ENCODE results near the gene PLCB1.

The PLCB1 gene

DNA sequence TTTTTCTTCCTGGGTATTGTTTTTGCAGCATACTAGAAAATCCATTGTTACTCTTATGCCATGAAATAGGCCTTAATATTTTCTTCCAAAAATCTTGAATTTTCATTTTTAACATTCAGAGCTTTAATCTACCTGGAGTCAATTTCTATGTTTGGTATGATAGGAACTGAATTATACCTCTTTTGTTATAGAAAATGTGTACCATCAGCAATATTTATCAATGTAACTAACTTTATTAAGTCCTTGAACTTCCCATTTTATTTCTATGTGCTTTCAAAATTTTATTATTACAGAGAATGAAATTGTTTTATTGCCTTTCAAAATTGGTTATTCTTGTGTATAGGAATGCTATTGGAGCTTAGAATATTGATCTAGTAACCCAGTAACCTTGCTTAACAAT, 68.2 kb downstream of the PLCB1 start:
- TF ChIP-seq, protein P1, sequence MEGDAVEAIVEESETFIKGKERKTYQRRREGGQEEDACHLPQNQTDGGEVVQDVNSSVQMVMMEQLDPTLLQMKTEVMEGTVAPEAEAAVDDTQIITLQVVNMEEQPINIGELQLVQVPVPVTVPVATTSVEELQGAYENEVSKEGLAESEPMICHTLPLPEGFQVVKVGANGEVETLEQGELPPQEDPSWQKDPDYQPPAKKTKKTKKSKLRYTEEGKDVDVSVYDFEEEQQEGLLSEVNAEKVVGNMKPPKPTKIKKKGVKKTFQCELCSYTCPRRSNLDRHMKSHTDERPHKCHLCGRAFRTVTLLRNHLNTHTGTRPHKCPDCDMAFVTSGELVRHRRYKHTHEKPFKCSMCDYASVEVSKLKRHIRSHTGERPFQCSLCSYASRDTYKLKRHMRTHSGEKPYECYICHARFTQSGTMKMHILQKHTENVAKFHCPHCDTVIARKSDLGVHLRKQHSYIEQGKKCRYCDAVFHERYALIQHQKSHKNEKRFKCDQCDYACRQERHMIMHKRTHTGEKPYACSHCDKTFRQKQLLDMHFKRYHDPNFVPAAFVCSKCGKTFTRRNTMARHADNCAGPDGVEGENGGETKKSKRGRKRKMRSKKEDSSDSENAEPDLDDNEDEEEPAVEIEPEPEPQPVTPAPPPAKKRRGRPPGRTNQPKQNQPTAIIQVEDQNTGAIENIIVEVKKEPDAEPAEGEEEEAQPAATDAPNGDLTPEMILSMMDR (IDR thresholded peaks at IDR 0.05; ENCODE audit: low read depth, low read length, missing control alignments), result no peak
- in situ Hi-C loops (cut with HindIII; ENCODE audit: low sequenced_read_pairs), result no loop called here
- DNase-seq (ENCODE audit: low read depth), result no peak
- H3K4me3 ChIP-seq (ENCODE audit: low read depth, low read length), result no peak overlapping the region

DNA sequence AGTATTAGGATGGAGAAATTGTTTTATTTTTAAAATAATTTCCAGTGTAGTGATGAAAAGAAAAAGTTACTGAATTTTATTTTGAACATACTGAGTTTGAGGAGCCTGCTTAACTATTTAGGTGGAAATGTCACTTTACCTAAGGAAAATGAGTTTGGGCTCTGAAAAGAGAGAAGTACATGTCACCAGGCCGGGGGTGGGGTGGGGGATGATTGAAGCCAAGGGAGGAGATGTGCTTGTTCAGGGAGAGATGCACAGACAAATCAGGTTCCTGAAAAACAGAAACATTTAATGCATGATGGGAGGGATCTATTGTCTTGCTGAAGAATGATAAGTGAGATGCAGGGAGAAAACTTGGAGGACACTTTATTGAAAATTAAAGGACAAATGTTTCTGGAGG, 71.3 kb downstream of the PLCB1 start:
- no peak for DNase-seq (ENCODE audit: low read depth)
- TF ChIP-seq, protein P1 (IDR thresholded peaks at IDR 0.05; ENCODE audit: low read depth, low read length, missing control alignments), result no peak
- no peak overlapping the region for H3K4me3 ChIP-seq (ENCODE audit: low read depth, low read length)
- in situ Hi-C loops (cut with HindIII; ENCODE audit: low sequenced_read_pairs), result no loop called here

DNA sequence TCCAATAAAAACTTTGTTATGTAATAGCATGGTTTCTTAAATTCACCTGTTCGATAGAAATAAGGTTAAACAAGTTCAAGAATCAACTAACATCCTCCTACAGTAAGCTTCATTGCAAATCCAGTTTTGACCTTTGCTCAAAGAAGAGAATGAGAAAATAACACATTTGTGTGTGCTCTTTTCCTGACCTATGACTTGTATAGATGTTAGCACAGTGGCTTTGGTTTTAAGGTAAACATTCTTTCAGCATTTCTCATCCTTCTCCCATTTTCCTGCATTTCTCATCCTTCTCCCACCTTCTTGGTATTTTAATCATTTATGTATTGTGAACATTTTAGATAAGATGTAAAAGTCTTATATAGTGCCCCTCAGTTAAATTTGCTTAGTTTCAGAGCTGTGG, 73.9 kb downstream of the PLCB1 start:
- H3K4me3 ChIP-seq (ENCODE audit: low read depth, low read length), result no peak overlapping the region
- TF ChIP-seq, protein P1 (IDR thresholded peaks at IDR 0.05; ENCODE audit: low read depth, low read length, missing control alignments), result no peak
- DNase-seq (ENCODE audit: low read depth), result no peak
- in situ Hi-C loops (cut with HindIII; ENCODE audit: low sequenced_read_pairs), result no loop called here

DNA sequence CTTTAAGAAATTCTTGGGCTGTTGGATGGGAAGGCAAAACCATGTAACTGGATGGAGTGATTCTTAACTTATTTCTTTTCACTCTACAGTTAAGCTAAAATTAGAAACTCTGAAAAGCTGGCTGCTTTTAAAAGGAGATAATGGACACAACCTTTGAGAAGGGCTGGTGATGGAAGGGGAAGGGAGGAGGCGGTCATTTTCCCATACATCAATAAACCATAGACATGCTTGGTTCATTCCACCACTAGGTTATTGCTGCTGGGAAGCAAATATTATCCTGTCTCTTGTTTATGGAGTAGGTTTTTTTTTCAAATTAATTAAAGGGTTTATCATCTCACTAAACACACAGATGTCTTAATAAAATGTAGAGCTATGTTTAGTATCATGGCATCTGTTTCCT, 76.2 kb downstream of the PLCB1 start:
- no peak for DNase-seq (ENCODE audit: low read depth)
- TF ChIP-seq, protein P1 (IDR thresholded peaks at IDR 0.05; ENCODE audit: low read depth, low read length, missing control alignments), result no peak
- H3K4me3 ChIP-seq (ENCODE audit: low read depth, low read length), result no peak overlapping the region
- in situ Hi-C loops (cut with HindIII; ENCODE audit: low sequenced_read_pairs), result no loop called here

DNA sequence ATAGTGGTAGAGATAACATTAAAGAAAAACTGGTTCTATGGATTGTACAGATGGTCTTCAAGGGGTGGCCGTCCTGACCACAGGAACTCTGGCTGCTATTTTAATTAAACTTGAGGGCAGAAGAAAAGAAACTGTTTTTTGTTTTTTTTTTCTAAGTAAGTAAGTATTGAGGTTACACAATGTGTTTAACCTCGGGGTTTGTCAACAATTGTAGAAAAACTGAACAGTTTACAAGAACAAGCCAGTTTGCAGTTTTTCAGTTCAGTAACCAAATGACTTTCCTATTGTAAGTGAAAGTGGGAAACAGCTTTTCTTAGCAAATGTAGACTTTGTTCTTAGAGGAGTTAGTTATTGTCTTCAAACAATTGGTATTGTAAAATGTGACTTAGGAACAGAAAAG, 77.0 kb downstream of the PLCB1 start:
- no peak for DNase-seq (ENCODE audit: low read depth)
- TF ChIP-seq, protein P1 (IDR thresholded peaks at IDR 0.05; ENCODE audit: low read depth, low read length, missing control alignments), result no peak
- H3K4me3 ChIP-seq (ENCODE audit: low read depth, low read length), result no peak overlapping the region
- in situ Hi-C loops (cut with HindIII; ENCODE audit: low sequenced_read_pairs), result no loop called here

DNA sequence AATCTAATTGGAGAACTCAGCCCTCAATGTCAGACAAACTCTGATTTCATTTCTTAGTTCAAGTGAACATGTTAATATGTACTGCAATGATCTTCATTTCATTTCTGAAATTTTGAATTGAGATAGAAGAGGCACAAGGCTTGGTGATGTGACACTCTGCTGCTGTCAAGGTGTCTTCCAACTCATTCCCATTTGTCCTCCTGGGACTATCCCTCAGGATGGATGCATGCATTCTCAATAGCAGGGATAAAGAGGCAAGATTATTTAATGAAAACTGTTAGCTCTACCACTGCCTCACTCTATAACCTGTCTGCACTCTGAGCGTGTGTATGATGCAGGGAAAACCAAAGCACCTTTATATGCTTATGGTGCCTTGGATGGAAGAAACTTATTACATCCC, 78.7 kb downstream of the PLCB1 start:
- H3K4me3 ChIP-seq (ENCODE audit: low read depth, low read length), result no peak overlapping the region
- TF ChIP-seq, protein P1 (IDR thresholded peaks at IDR 0.05; ENCODE audit: low read depth, low read length, missing control alignments), result no peak
- DNase-seq (ENCODE audit: low read depth), result no peak
- in situ Hi-C loops (cut with HindIII; ENCODE audit: low sequenced_read_pairs), result no loop called here

DNA sequence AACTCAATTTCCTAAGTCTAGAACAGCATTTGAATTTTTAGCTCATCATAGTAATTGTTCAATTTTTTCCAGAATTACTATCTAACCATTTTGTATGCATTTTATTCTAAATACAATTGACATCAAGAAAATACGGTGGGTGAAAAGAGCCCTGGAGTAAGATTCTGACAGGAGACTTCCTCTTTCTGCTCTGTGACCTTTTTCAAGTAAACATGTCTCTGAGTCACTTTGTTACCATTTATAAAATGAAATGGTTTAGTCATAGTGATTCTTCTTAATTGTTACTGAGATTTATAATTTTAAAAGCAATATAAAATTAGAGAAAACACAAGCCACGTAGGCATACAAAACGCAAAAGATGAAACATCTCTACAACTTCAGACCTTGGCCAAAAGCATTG, 80.2 kb downstream of the PLCB1 start:
- no peak for DNase-seq (ENCODE audit: low read depth)
- in situ Hi-C loops (cut with HindIII; ENCODE audit: low sequenced_read_pairs), result no loop called here
- no peak overlapping the region for H3K4me3 ChIP-seq (ENCODE audit: low read depth, low read length)
- TF ChIP-seq, protein P1 (IDR thresholded peaks at IDR 0.05; ENCODE audit: low read depth, low read length, missing control alignments), result no peak
